ENCODE measurements around the gene B4GAT1.
"Not testable (repeated sequence)": the region's sequence is repeated elsewhere in the genome, so short reads cannot be mapped to it uniquely, and the experiment has no call there.

The B4GAT1 gene

DNA sequence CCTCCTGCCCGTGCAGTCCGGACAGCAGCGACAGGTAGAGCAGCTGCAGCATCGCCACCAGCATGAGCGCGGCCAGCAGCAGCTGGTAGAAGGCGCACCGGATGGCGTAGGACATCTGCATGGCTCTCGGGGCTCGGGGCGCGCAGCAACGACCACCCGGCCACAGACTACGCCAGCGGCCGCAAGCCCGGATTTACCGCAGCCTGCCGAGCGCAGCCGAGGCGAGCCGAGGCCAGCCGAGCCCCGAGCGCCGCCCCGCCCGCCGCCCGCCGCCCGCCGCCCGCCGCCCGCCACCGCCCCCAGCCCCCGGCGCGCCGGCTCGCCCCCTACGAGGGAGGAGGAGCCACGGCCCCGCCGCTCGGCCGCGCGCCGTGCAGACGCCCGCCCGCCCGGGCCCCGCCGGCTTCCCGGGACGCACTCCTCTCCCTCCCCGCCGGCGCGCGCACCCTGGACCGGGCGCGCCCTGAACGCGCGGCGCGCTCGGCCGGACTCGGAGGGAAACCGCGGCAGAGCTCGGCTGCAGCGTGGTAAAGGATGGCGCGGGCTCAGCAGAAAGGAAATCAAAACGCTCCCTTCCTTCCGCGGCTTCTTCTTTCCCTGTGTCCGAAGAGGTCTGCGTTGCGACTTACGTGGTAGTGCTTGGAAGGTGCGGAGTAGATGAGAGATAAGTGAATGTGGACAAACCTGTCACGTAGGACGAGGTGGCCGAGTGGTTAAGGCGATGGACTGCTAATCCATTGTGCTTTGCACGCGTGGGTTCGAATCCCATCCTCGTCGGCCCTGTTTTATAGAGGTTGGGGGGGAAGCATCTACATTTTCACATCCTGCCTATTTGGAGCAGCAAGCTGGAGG, at the start of gene B4GAT1:
B4GAT1 (minus strand) TSS at position 205 of the 852 bp plus-strand sequence; CDS start at position 121, 84 bp downstream.
- peak; percentile 67 for DNase-seq (ENCODE audit: low read depth)

DNA sequence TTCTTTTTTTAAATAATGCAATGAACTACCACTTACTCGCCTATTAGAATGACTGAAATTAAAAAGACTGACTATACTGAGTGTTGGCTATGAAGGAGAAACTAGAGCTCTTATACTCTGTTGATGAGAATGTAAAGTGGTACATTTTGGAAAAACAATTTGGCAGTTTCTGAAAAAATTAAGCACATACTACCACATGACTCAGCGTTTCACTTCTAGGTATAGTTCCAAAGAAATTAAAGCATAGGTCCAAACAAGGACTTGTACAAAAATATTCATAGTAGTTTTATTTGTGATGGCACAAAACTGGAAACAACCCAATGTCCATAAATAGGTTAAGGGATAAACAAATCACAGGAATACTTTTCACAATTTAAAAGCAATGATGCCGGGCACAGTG, 46.5 kb upstream of the B4GAT1 start:
- DNase-seq (ENCODE audit: low read depth) = no peak

DNA sequence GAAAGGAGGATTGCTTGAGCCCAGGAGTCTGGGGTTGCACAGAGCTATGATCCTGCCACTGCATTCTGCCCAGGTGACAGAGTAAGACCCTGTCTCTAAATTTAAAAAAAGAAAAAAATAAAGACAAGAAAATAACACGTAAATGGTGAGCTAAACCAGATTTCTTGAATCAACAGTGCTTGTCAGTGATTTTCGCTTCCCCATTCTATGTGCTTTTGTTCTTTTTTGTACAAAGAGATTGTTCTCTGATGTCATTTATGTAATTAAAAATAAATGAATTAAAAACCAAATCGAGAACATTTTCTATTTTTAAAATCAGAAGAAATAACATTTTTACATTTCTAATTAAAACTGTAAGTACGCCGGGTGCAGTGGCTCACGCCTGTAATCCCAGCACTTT, 43.9 kb upstream of the B4GAT1 start:
- DNase-seq (ENCODE audit: low read depth) = no peak

DNA sequence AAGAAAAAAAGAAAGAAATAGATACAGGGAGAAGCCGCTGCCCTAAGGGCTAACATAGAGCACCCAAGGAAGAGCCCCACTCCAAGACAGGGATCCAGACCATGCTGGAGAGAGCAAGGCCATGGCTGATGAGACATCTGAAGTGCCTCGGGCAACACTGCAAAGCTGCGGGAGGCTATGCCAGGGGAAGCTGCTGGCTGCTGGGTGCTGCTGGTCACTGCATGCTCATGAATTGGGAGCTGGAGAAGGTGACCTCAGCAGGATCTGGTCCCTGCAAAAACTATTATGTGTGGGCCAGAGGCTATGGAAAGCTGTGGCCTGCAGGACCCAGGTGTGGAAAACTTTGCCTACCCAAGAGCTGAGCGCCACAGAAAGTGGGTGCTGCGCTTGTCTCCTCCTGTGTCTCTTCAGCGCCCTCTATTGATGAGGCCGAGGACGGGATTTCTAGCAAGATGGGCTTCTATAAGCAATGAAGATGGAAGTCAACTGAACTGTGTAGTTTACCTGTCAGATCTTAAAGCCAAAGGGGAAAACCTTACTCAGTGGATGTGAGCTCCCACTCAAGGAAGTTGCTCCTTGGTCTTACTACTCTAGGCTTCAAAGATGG, 41.5 kb upstream of the B4GAT1 start:
- peak; percentile 62 for DNase-seq (ENCODE audit: low read depth)

DNA sequence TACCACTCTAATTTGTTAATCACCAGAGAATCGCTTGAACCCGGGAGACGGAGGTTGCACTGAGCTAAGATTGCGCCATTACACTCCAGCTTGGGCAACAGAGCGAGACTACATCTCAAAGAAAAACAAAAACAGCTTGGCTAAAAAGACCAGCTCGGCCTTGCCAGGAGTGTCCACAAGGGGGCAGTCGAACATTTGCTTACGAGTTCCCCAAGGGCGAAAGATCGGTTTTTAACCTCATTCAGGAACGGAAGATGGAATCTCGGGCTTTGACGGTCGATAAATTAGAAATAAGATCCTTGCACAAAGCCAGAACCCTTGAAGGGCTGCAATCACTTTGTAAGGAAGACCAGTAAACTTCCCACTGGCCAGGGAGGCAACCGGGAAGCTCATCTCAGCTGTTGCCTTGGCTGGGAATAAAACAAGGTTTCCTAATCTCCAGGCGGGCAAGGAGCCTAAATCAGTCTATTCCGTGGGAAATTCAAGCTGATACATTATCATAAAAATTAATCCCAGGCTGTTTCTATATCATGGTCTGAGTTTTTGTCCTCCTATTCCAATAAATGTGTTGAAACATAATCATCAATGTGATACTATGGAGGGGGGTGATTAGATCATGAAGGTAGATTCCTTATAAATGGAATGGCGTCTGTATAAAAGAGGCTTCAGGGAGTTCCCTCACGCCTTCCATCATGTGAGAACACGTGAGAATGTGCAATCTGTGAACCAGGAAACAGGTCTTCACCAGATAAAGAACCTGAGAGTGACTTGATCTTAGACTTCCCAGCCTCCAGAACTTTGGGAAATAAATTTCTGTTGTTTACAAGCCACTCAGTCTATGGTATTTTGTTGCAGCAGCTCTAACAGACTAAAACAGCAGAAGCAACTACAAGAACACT, 39.0 kb upstream of the B4GAT1 start:
- peak; percentile 82 for DNase-seq (ENCODE audit: low read depth)

DNA sequence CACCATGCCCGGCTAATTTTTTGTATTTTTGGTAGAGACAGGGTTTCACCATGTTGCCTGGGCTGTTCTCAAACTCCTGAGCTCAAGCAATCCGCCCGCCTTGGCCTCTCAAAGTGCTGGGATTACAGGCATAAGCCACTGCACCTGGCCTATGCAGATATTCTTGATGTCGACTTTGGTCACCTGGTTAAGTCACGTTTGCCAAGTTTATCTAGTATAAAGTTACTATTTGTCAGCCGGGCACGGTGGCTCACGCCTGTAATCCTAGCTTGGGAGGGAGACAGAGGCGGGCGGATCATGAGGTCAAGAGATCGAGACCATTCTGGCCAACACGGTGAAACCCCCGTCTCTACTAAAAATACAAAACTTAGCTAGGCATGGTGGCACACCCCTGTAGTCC, 36.9 kb upstream of the B4GAT1 start:
- not testable (repeated sequence) for DNase-seq (ENCODE audit: low read depth)

DNA sequence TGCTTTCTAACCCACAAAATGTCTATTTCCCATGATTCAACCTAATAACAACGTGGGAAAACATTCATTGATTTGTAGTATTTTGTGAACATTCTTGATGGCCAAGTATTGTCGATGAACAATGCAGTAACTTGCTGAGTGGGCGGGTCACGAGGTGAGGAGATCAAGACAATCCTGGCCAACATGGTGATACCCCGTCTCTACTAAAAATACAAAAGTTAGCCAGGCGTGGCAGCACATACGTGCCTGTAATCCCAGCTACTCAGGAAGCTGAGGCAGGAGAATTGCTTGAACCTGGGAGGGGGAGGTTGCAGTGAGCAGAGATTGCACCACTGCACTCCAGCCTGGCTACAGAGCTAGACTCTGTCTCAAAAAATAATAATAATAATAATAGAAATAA, 32.8 kb upstream of the B4GAT1 start:
- not testable (repeated sequence) for DNase-seq (ENCODE audit: low read depth)

DNA sequence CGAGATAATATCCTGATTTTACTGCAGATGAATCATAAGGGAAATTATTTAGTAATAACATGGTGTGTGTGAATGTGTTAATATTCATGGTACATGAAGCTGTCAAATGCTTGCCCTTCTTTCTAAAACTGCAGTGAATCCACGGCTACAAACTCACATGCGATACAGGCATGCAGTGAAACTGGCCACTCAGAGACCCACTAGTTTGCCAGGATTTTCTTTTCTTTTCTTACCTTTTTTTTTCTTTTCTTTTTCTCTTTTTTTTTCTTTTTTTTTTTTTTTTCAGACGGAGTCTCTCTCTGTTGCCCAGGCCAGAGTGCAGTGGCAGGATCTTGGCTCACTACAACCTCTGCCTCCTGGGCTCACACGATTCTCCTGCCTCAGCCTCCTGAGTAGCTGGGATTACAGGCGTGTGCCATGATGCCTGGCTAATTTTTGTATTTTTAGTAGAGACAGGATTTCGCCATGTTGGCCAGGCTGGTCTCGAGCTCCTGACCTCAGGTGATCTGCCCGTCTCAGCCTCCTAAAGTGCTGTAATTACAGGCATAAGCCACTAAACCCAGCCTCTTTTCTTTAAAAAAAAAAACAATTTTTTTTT, 26.4 kb upstream of the B4GAT1 start:
- DNase-seq (ENCODE audit: low read depth) = not testable (repeated sequence)

DNA sequence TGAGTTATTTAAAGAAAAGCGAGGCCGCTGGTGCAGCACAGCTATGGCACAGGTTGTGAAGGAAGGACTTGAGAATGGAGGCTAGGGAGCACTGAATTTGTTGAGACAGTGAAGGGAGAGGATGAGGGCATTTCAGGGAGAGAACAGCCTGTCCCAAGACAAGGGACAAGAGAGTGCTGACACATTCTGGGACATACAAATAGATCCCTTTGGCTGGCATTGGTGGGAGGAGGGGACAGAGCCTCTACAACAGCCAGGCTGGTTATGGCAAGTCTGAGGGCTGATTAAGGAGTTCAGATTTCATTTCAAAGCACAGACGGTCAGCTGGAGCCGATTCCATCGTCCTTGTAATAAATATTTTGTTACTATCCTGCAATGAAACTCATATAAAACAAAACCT, 25.8 kb upstream of the B4GAT1 start:
- no peak for DNase-seq (ENCODE audit: low read depth)

DNA sequence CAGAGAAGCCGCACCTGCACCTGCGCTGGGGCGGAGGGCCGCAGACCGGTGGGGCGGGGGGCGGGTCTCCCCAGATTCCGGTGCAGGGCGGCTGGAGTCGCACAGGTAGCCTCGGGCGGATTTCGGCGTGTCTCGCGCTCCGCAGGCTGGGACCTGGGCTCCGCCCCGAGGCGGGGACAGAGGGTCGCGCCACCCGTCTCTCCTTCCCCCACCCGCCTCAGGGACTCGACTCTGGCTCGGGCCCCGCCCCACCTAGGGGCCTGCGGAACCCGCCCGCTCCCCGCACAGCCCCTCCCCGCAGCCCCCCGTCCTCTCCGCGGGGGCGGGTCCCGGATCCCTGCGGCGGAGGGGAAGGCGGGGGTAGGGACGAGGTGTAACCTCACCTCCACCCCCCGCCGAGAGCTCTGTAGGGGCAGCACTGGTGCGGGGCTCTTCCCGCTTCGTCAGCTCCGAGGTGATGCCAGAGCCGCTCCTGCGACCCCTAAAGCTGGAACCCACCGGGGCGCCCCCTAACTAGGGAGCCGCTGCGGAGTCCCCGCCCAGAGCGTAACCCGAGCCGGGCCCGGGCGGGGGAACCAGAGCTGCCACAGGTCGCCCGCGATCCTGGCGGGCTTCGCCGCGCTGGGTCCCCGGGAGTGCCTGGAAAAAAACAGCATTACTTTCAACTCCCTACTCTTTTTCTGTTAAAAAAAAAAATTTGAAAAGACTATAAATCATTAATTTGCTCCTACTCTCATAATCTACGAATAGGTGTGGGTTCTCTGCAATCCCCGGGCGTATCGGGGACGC, 24.4 kb upstream of the B4GAT1 start, which contains the start of gene SLC29A2:
SLC29A2 (minus strand) TSS at position 134 of the 789 bp plus-strand sequence. CDS start 169 bp downstream, outside the sequence.
- DNase-seq (ENCODE audit: low read depth) = peak; percentile 59

DNA sequence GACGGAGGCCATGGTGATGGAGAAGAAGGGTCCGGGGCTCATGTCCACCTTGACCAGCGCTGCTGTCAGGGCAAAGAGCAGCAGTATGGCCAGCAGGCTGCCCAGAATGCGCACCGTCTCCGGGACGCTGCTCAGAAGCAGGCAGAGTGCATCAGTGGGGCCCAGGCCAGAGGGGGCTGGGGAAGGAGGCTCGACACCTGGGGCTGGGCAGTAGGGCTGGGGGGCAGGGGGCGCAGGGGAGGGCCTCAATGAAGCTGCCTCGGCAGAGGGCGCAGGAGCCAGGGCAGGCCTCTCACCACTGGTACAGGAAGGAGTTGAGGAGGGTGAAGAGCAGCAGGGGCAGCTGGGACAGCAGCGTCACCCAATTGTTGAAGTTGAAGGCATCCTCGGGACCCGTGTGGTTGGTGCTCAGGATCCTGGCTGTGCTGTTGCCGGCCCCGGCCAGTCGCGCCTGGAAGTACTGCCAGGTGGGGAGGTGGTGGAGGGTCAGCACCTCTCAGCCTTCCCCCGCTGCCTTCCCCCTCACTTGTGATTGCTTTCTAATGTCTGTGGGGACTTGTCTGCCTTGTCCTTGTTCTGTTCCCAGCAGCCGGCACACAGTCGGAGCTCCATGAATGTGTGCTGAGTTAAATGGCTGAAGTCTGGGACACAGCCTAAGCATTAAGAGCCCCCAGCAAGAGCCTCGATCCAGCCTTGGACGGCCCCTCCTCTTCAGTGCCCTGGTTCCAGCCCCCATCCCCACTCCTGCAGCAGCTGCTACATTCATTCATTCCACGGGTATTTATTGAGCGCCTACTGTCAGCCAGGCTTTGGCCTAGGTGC, 21.9 kb upstream of the B4GAT1 start:
- no peak for DNase-seq (ENCODE audit: low read depth)

DNA sequence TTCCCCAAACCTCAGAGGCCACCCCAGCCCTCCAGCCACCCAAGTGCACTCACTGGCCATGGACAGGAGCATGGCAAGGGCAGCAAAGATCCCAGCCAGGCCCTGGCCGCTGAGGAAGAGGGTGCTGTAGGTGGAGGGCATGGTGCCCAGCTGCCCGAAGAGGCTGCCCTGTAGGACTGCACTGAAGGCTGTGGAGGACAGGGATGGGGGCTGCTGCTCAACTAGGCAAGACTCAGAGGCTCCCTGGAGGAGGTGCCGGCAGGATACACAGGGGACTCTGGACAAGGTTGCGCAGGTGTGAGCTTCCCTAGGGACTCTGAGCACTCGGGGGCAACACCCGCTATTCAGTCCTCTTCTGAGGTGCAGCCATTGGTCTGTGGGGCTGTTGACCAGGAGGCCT, 21.1 kb upstream of the B4GAT1 start:
- DNase-seq (ENCODE audit: low read depth) = no peak

DNA sequence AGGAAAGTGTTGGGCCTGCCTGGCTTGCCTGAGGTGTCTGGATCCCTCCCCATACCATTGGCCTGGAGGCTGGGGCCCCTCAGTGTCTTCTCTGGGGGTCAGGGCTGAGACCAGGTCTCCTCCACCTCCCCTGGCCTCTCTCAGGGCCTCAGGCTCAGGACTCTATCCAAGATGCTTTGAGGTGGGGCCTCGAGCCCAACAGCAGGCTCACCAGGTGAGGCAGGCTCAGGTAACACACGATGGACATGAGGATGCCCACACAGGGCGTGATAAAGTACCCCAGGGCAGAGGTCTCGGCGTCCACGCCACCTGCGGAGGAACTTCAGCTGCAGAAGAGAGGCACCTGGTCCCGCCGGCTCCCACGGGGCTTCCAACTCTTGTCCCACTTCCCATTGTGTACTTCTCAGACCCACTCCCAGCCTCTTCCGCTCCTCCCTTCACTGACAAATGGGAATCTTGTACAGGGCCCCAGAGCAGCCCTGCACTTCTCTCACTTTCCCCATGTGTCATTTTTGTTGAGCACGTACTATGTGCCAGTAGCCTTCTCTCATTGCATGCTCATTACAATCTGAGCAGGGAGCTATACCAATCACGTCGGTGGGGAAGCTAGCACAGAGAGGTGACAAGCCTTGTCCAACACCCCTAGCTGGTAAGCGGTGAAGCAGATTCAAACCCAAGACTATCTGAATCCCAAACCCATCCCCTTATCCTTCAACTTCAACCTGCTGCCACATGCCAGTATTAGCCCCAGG, 20.3 kb upstream of the B4GAT1 start:
- DNase-seq (ENCODE audit: low read depth) = no peak

DNA sequence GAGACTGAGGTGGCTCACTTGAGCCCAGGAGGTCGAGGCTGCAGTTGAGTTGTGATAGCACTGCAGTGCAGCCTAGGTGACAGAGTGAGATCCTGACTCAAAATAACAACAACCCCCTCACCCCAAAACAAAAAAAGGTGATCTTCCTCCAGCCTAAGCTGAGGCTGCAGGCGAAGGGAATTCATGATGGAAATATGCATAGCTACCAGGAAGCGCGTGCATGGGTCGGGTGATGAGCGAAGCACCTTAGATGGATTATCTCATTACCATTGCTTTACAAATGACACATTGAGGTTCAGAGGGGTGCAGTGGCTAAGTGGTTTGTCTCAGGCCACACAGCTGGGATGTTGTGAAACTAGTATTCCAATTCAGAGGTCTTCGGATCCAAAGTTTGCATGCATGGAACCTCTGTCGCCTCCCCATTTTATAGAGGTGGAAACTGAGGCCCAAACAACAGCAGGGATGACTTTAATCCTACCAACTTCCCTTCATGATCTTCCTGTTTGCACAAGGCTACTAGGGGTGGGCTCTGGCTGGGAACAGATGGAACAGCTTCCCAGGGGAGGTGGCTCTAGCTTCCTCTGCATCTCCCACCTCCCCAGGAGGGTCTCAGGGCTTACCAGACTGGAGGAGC, 19.5 kb upstream of the B4GAT1 start:
- DNase-seq (ENCODE audit: low read depth) = no peak

DNA sequence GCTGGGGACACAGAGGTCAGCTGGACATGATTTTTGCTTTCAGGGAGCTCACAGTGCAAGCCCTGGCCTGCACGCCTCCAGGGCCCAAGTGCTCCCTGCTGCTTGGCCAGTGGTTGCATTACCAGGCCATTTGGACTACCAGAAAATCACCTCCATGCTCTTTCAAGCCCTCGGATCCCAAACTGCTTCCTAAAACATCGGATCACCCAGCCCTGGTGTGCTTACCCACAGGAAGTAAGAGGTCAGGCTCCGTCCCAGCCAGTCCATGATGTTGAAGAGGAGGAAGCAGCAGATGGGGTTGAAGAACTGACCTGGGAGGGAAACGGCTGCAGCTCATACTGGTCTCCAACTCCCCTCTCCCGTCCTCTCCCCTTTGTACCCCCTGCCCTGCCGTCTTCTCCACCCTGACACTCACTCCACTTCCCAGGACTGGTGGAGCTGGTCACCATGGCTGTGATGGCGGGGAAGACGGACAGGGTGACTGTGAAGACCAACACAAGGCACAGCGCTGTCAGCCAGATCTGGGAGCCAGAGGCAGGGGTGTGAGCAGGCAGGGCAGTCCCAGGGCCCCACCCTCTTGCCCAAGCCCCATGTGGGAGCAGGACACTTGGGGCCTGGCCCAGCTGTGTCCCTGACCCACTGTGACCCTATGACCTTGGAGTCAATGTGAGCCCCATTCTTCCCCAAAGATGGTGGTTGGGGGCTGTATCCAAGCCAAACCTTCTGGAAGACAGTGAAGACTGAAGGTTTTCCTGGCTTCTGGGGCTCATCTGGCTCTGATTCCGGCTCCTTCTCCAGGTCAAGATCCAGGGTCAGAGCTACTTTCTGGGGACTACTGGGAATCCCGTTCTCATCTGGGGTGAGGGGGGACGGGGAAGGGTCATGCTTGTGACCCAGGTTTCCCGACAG, 18.5 kb upstream of the B4GAT1 start:
- no peak for DNase-seq (ENCODE audit: low read depth)

DNA sequence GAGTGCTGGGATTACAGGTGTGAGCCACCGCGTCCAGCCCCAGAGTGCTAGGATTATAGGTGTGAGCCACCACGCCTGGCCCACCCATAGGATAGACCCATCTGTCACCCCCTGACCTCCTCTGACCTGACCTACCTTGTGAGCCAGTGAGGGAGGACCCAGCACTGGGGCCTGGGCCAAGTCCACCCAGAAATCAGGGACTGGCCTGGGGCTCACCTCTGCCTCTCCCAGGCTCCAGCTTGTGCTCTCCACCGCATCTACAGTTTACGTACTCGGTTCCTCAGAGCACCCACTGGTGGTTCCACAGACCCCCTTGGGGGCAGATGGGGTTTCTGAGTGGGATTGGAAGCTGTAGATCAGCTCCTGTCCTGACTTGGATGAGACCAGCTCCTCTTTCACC, 17.7 kb upstream of the B4GAT1 start:
- DNase-seq (ENCODE audit: low read depth) = no peak

DNA sequence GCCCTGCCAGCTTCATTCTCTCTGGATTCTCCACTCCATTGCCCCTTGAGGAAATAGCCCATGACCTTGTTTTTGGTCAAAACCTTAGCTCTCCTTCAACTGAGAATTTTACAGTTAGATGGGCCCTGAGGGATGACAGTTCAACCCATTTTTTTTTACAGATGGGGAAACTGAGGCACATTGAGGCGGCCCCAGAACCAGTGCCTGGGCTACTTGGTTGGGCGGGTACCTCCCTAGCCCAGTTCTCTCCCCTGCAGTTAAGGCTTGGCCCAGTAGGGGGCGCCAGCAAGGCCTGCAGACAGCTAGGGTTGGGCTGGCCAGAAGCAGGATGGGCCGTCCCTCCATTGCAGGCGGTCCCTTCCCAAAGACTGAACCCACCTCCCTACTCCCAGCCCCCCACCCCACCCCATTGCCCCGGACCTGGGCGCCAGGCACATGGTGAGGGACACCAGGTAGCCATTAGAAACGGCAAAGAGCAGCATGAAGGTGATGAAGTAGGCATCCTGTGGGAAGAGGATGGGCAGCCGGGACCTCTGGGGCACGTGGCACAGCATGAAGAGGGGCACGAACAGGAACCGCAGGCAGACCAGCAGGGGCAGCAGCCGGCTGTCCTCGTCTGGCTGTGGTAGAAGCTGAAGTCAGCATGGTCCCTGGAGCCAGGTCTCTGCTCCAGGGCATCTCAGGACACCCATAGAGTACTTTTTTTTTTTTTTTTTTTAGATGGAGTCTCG, 16.5 kb upstream of the B4GAT1 start:
- peak; percentile 57 for DNase-seq (ENCODE audit: low read depth)

Measured in activated T-cell treated with anti-CD3 and anti-CD28 coated beads for 1 hour (primary cell).